A549 (cell line): ENCODE results near the gene CYP8B1. TPM values are rescaled to one million over a fixed set of nuclear protein-coding genes. Genes with fewer than 3 reads are reported as not detected.

Experiments used
- ATAC-seq, 2 experiments: fragments of 200-7000 bp in 1 of 2; fragments of >200 bp in 1 of 2; cut with Nextera tagmentation in 1 of 2; cut with Tn5 transposase in 1 of 2; 3 replicates each; pipeline versions ENCODE4 v1.8.0 to v1.9.1; 2018 to 2020; ENCODE audit warnings: mild to moderate bottlenecking in 1 of 2, moderate library complexity in 1 of 2
- CTCF ChIA-PET: fragments of 300-600 bp; sonication (Branson Sonifier 250); formaldehyde crosslinking; extraction: SDS; loops from one replicate; lab custom pipeline; 2021; ENCODE audit warnings: antibody characterized with exemption, inconsistent platforms; lab: Yijun Ruan, JAX
- POLR2A ChIA-PET: fragments of 350-600 bp; formaldehyde crosslinking; extraction: SDS; loops from one replicate; lab custom pipeline; 2021; ENCODE audit warnings: antibody characterized with exemption, inconsistent platforms; lab: Yijun Ruan, JAX
- DNase-seq, 2 experiments: peaks; one replicate each; pipeline versions ENCODE4 v3.0.0 to v3.0.0-alpha.2; 2011 to 2016; ENCODE audit warnings: low read depth in 1 of 2, low spot score in 1 of 2
- FAIRE-seq: peaks from 2 replicates; lab custom pipeline; 2011; peaks lifted over from hg19 to GRCh38; lab: Jason Lieb, UNC
- H3K27ac ChIP-seq, 2 experiments: fragments of >200 bp; sonication (Bioruptor Twin); formaldehyde crosslinking; 3 replicates each; pipeline ENCODE4 v1.5.1; 2016 to 2017
- H3K4me1 ChIP-seq: fragments of >200 bp; sonication (Bioruptor Twin); formaldehyde crosslinking; 3 replicates; pipeline ENCODE4 v1.6.1; 2016
- H3K4me2 ChIP-seq: fragments of >200 bp; sonication (Bioruptor Twin); formaldehyde crosslinking; 3 replicates; pipeline ENCODE4 v1.6.1; 2016
- H3K4me3 ChIP-seq: fragments of >200 bp; sonication (Bioruptor Twin); formaldehyde crosslinking; 3 replicates; pipeline ENCODE4 v1.5.1; 2016
- H3K9me3 ChIP-seq: fragments of >200 bp; sonication (Bioruptor Twin); formaldehyde crosslinking; 3 replicates; pipeline ENCODE4 v1.6.1; 2016
- BHLHE40 ChIP-seq: IDR thresholded peaks from 2 replicates; pipeline ENCODE4 v1.6.1; 2012; ENCODE audit warnings: low read depth, low read length, inconsistent platforms
- EHF ChIP-seq: fragments of 250-450 bp; sonication (Bioruptor Pico); IDR thresholded peaks from 2 replicates; pipeline ENCODE4 v1.5.0; 2020; ENCODE audit warnings: mild to moderate bottlenecking
- ESRRA ChIP-seq: fragments of 150-350 bp; IDR thresholded peaks from 2 replicates; pipeline ENCODE4 v1.6.1; 2014; ENCODE audit warnings: mild to moderate bottlenecking, low read length, borderline replicate concordance
- FOXS1 ChIP-seq: fragments of 250-450 bp; sonication (Bioruptor Pico); IDR thresholded peaks from 2 replicates; pipeline ENCODE4 v1.5.0; 2020; ENCODE audit warnings: mild to moderate bottlenecking, moderate library complexity
- GATA3 ChIP-seq: IDR thresholded peaks from 2 replicates; pipeline ENCODE4 v1.6.1; 2012; ENCODE audit warnings: borderline replicate concordance
- HEYL ChIP-seq: fragments of 250-450 bp; sonication (Bioruptor Pico); IDR thresholded peaks from 2 replicates; pipeline ENCODE4 v1.8.0; 2021; ENCODE audit warnings: mild to moderate bottlenecking, moderate library complexity
- JUN ChIP-seq, 2 experiments: fragments of >200 bp; sonication (Bioruptor Twin); formaldehyde crosslinking; IDR thresholded peaks; 2 replicates in 1 of 2; 3 replicates in 1 of 2; pipeline ENCODE4 v1.6.1; 2016 to 2017
- KDM5A ChIP-seq: fragments of 200-600 bp; sonication (generic); IDR thresholded peaks from 2 replicates; pipeline ENCODE4 v1.6.1; 2016; ENCODE audit warnings: antibody characterized with exemption, mild to moderate bottlenecking
- MAFK ChIP-seq: fragments of 450-650 bp; IDR thresholded peaks from 2 replicates; pipeline ENCODE4 v1.6.1; 2014; ENCODE audit not compliant: partially characterized antibody
- NFE2L2 ChIP-seq: fragments of 150-350 bp; conservative IDR thresholded peaks from 2 replicates; pipeline ENCODE4 v1.6.1; 2014; ENCODE audit warnings: low read length
- NR3C1 ChIP-seq: fragments of >200 bp; sonication (Bioruptor Twin); formaldehyde crosslinking; IDR thresholded peaks from 3 replicates; pipeline ENCODE4 v1.6.1; 2017
- PHF8 ChIP-seq: fragments of 200-600 bp; sonication (generic); IDR thresholded peaks from 2 replicates; pipeline ENCODE4 v1.6.1; 2016; ENCODE audit warnings: low read depth, mild to moderate bottlenecking, antibody characterized with exemption, moderate library complexity, borderline replicate concordance
- POLR2AphosphoS2 ChIP-seq: conservative IDR thresholded peaks from 2 replicates; pipeline ENCODE4 v1.6.1; 2012; ENCODE audit warnings: low read length, improper control_type of control experiment, inconsistent platforms
- SMC3 ChIP-seq: fragments of >200 bp; sonication (Bioruptor Twin); formaldehyde crosslinking; IDR thresholded peaks from 3 replicates; pipeline ENCODE4 v1.6.1; 2018; ENCODE audit warnings: inconsistent platforms
- TFCP2L1 ChIP-seq: fragments of 250-450 bp; sonication (Bioruptor Pico); IDR thresholded peaks from 2 replicates; pipeline ENCODE4 v1.5.0; 2021; ENCODE audit warnings: mild to moderate bottlenecking
- ZC3H11A ChIP-seq: fragments of 450-650 bp; IDR thresholded peaks from 2 replicates; pipeline ENCODE4 v1.6.1; 2014; ENCODE audit warnings: antibody characterized with exemption, mild to moderate bottlenecking
- ZSCAN20 ChIP-seq: fragments of 250-450 bp; sonication (Bioruptor Pico); IDR thresholded peaks from 2 replicates; pipeline ENCODE4 v1.8.0; 2022; ENCODE audit warnings: mild to moderate bottlenecking, moderate library complexity
- WGBS: methylation state at CpG from one replicate; pipeline ENCODE4 v1.1.6; 2017; ENCODE audit errors: missing lambda C conversion rate; 5-methylcytosine and 5-hydroxymethylcytosine counted together
- polyA plus RNA-seq, 4 experiments: library from polyadenylated mRNA; depleted of rRNA in 3 of 4; stranded (reverse); fragments of >200 nt; fragmentation: RNase III in 1 of 4; extraction: RNeasy Plus Mini Kit Qiagen cat#74134 plus additional on column Dnase treatment in 1 of 4; gene quantifications; 2 replicates in 3 of 4; 3 replicates in 1 of 4; pipeline ENCODE4 v1.2.3, GENCODE V29; 2011 to 2017
- TF ChIP-seq, protein P1 (sequence below): fragments of 150-350 bp; IDR thresholded peaks from 2 replicates; pipeline ENCODE4 v1.6.1; 2014; ENCODE audit warnings: low read depth, mild to moderate bottlenecking, low read length
- TF ChIP-seq, protein P2 (sequence below): fragments of >200 bp; sonication (Bioruptor Twin); formaldehyde crosslinking; IDR thresholded peaks from 3 replicates; pipeline ENCODE4 v1.5.1; 2016
- TF ChIP-seq, protein P3 (sequence below): fragments of 200-600 bp; sonication (generic); IDR thresholded peaks from 2 replicates; pipeline ENCODE4 v1.6.1; 2016; ENCODE audit warnings: antibody characterized with exemption, mild to moderate bottlenecking, moderate library complexity
- TF ChIP-seq, protein P4 (sequence below): fragments of 250-450 bp; sonication (Bioruptor Pico); IDR thresholded peaks from 2 replicates; pipeline ENCODE4 v1.5.0; 2020; ENCODE audit warnings: low read depth, mild to moderate bottlenecking, moderate library complexity
- TF ChIP-seq, protein P5 (sequence below): fragments of >200 bp; sonication (Bioruptor Twin); formaldehyde crosslinking; IDR thresholded peaks from 3 replicates; pipeline ENCODE4 v1.6.1; 2016
- TF ChIP-seq, protein P6 (sequence below): IDR thresholded peaks from 2 replicates; pipeline ENCODE4 v1.6.1; 2012
- TF ChIP-seq, protein P7 (sequence below): IDR thresholded peaks from 2 replicates; pipeline ENCODE4 v1.6.1; 2012; ENCODE audit warnings: low read depth, borderline replicate concordance
- TF ChIP-seq, protein P8 (sequence below): fragments of >200 bp; sonication (Bioruptor Twin); formaldehyde crosslinking; IDR thresholded peaks from 2 replicates; pipeline ENCODE4 v1.6.1; 2016
- TF ChIP-seq, protein P9 (sequence below): fragments of 450-650 bp; IDR thresholded peaks from 2 replicates; pipeline ENCODE4 v1.6.1; 2014; ENCODE audit warnings: antibody characterized with exemption
- TF ChIP-seq, protein P10 (sequence below): IDR thresholded peaks from 2 replicates; pipeline ENCODE4 v1.6.1; 2012

CYP8B1 gene
- polyA plus RNA-seq, 2 of the 4 experiments (the other 2 are of a cell fraction) = not detected

DNA sequence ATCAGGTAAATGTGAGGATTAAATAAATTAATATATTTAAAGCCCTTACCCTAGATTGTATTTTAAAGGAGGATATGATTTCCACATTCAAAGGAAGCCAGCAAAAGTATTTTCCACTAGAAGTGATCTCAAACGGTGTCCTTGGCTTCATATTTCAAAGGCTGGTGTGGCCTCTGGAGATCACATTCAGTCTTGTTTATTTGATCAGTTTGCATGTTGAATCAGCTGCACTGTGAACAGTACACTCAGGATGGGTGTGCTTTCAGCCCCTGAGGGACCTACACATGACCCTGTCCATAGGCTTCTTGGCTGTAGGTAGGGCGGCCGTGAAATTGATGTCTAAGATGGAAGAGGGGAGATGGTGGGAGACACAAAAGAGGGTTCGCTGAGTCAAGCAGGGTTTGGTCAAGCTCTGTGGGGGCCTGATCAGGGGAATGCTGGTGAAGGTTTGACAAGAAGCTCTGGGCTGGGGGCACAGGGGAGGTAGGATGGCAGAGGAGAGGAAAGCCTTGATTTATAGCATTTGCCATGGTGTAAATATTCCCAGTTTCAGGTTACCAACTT is 21.9 kb downstream of the CYP8B1 start:
- FAIRE-seq = no peak
- no peak for ATAC-seq
- 66% methylated on average over 3 of the region's 4 CpGs for WGBS

DNA sequence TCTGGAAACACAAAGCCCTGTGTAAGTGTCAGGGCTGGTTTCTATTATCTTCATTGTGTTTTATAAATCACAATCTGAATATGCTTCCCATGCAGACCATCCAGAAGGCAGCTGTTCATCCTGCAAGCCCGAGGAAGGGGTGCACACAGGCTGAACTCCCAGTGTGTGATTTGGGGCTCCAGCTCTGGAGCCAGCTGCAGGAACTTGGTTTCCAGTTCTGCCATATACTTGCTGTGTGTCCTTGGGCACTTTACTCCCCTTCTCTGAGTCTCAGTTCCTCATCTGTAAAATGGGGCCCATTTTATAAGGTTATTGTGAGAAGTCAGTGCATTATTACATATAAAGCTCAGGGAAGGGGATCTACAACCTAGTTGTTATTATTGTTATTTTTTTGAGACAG is 22.6 kb downstream of the CYP8B1 start:
- ATAC-seq (no peak), FAIRE-seq (no peak), DNase-seq (no peak)
- ChIA-PET POLR2A (no interaction called here), CTCF (interaction anchor here (1.3 to 1.8 kb wide), 2 partner anchors 14 to 22 kb away, joined by 3 to 12 read pairs; no protein-coding TSS in a partner anchor)
- Histone ChIP-seq H3K4me3 (no peak overlapping the region), H3K9me3 (no peaks in the 10 kb centered on the region), H3K27ac (no peak overlapping the region), H3K4me1 (no peaks in the 10 kb centered on the region), H3K4me2 (no peak overlapping the region)
- 0% methylated on average over 1 of the region's 1 CpG for WGBS
- TF ChIP-seq NR3C1 (no peak), FOXS1 (no peak), BHLHE40 (no peak), SMC3 (no peak), TFCP2L1 (CRISPR knock-in tag) (no peak), POLR2AphosphoS2 (no peak), PHF8 (no peak), MAFK (no peak), HEYL (CRISPR knock-in tag) (no peak)
- TF ChIP-seq, protein P1, sequence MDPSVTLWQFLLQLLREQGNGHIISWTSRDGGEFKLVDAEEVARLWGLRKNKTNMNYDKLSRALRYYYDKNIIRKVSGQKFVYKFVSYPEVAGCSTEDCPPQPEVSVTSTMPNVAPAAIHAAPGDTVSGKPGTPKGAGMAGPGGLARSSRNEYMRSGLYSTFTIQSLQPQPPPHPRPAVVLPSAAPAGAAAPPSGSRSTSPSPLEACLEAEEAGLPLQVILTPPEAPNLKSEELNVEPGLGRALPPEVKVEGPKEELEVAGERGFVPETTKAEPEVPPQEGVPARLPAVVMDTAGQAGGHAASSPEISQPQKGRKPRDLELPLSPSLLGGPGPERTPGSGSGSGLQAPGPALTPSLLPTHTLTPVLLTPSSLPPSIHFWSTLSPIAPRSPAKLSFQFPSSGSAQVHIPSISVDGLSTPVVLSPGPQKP = no peak
- TF ChIP-seq, protein P2, sequence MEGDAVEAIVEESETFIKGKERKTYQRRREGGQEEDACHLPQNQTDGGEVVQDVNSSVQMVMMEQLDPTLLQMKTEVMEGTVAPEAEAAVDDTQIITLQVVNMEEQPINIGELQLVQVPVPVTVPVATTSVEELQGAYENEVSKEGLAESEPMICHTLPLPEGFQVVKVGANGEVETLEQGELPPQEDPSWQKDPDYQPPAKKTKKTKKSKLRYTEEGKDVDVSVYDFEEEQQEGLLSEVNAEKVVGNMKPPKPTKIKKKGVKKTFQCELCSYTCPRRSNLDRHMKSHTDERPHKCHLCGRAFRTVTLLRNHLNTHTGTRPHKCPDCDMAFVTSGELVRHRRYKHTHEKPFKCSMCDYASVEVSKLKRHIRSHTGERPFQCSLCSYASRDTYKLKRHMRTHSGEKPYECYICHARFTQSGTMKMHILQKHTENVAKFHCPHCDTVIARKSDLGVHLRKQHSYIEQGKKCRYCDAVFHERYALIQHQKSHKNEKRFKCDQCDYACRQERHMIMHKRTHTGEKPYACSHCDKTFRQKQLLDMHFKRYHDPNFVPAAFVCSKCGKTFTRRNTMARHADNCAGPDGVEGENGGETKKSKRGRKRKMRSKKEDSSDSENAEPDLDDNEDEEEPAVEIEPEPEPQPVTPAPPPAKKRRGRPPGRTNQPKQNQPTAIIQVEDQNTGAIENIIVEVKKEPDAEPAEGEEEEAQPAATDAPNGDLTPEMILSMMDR = no peak
- TF ChIP-seq, protein P3, sequence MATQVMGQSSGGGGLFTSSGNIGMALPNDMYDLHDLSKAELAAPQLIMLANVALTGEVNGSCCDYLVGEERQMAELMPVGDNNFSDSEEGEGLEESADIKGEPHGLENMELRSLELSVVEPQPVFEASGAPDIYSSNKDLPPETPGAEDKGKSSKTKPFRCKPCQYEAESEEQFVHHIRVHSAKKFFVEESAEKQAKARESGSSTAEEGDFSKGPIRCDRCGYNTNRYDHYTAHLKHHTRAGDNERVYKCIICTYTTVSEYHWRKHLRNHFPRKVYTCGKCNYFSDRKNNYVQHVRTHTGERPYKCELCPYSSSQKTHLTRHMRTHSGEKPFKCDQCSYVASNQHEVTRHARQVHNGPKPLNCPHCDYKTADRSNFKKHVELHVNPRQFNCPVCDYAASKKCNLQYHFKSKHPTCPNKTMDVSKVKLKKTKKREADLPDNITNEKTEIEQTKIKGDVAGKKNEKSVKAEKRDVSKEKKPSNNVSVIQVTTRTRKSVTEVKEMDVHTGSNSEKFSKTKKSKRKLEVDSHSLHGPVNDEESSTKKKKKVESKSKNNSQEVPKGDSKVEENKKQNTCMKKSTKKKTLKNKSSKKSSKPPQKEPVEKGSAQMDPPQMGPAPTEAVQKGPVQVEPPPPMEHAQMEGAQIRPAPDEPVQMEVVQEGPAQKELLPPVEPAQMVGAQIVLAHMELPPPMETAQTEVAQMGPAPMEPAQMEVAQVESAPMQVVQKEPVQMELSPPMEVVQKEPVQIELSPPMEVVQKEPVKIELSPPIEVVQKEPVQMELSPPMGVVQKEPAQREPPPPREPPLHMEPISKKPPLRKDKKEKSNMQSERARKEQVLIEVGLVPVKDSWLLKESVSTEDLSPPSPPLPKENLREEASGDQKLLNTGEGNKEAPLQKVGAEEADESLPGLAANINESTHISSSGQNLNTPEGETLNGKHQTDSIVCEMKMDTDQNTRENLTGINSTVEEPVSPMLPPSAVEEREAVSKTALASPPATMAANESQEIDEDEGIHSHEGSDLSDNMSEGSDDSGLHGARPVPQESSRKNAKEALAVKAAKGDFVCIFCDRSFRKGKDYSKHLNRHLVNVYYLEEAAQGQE = no peak

More for the DNA sequence above, 21.9 kb downstream of the CYP8B1 start:
- H3K27ac ChIP-seq = no peak overlapping the region
- ChIA-PET POLR2A (no interaction called here), CTCF (interaction anchor here (1.3 kb wide), 1 partner anchor 23 kb away, joined by 3 read pairs; no protein-coding TSS in a partner anchor)
- TF ChIP-seq ZSCAN20 (CRISPR knock-in tag) (no peak), SMC3 (no peak), JUN (IDR thresholded peaks at IDR 0.05) (no peak), ESRRA (no peak), ZC3H11A (no peak), PHF8 (no peak), KDM5A (no peak), GATA3 (no peak), NFE2L2 (no peak), EHF (CRISPR knock-in tag) (no peak)
- TF ChIP-seq, protein P4, sequence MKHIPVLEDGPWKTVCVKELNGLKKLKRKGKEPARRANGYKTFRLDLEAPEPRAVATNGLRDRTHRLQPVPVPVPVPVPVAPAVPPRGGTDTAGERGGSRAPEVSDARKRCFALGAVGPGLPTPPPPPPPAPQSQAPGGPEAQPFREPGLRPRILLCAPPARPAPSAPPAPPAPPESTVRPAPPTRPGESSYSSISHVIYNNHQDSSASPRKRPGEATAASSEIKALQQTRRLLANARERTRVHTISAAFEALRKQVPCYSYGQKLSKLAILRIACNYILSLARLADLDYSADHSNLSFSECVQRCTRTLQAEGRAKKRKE (CRISPR knock-in tag) = no peak
- TF ChIP-seq, protein P5, sequence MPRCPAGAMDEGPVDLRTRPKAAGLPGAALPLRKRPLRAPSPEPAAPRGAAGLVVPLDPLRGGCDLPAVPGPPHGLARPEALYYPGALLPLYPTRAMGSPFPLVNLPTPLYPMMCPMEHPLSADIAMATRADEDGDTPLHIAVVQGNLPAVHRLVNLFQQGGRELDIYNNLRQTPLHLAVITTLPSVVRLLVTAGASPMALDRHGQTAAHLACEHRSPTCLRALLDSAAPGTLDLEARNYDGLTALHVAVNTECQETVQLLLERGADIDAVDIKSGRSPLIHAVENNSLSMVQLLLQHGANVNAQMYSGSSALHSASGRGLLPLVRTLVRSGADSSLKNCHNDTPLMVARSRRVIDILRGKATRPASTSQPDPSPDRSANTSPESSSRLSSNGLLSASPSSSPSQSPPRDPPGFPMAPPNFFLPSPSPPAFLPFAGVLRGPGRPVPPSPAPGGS = no peak
- TF ChIP-seq, protein P6, sequence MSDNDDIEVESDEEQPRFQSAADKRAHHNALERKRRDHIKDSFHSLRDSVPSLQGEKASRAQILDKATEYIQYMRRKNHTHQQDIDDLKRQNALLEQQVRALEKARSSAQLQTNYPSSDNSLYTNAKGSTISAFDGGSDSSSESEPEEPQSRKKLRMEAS = no peak
- TF ChIP-seq, protein P7, sequence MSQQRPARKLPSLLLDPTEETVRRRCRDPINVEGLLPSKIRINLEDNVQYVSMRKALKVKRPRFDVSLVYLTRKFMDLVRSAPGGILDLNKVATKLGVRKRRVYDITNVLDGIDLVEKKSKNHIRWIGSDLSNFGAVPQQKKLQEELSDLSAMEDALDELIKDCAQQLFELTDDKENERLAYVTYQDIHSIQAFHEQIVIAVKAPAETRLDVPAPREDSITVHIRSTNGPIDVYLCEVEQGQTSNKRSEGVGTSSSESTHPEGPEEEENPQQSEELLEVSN = no peak
- TF ChIP-seq, protein P8, sequence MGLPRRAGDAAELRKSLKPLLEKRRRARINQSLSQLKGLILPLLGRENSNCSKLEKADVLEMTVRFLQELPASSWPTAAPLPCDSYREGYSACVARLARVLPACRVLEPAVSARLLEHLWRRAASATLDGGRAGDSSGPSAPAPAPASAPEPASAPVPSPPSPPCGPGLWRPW = no peak
- TF ChIP-seq, protein P9, sequence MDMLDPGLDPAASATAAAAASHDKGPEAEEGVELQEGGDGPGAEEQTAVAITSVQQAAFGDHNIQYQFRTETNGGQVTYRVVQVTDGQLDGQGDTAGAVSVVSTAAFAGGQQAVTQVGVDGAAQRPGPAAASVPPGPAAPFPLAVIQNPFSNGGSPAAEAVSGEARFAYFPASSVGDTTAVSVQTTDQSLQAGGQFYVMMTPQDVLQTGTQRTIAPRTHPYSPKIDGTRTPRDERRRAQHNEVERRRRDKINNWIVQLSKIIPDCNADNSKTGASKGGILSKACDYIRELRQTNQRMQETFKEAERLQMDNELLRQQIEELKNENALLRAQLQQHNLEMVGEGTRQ = no peak
- TF ChIP-seq, protein P10, sequence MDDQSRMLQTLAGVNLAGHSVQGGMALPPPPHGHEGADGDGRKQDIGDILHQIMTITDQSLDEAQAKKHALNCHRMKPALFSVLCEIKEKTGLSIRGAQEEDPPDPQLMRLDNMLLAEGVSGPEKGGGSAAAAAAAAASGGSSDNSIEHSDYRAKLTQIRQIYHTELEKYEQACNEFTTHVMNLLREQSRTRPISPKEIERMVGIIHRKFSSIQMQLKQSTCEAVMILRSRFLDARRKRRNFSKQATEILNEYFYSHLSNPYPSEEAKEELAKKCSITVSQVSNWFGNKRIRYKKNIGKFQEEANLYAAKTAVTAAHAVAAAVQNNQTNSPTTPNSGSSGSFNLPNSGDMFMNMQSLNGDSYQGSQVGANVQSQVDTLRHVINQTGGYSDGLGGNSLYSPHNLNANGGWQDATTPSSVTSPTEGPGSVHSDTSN = no peak
- H3K4me2 ChIP-seq = no peak overlapping the region
- no peak overlapping the region for H3K4me3 ChIP-seq
- H3K9me3 ChIP-seq = no peaks in the 10 kb centered on the region
- H3K4me1 ChIP-seq = no peaks in the 10 kb centered on the region
- DNase-seq = no peak
